Lower leg skin (tissue), 3 donors: ENCODE results near the gene TPK1.

Experiments used
- CTCF ChIP-seq, 3 donors: fragments of 450-650 bp; IDR thresholded peaks; one replicate each; pipeline ENCODE4 v1.5.1; 2016; ENCODE audit warnings: antibody characterized with exemption in 3 of 3, mild to moderate bottlenecking in 3 of 3, moderate library complexity in 2 of 3
- POLR2A ChIP-seq, 2 donors: fragments of 450-650 bp; IDR thresholded peaks; one replicate each; pipeline ENCODE4 v1.6.1; 2016 to 2017; ENCODE audit warnings: antibody characterized with exemption in 2 of 2, mild to moderate bottlenecking in 1 of 2, moderate library complexity in 1 of 2

GRCh38 chr7:144730224-144730623 lies 105.6 kb downstream of the TPK1 start:
- TF ChIP-seq CTCF (IDR thresholded peaks at IDR 0.05) (no peak), POLR2A (IDR thresholded peaks at IDR 0.05) (no peak)
